Measurements from ENCODE around the gene RNU6-9.
A peak's percentile ranks its signal among the peaks of the same experiment; 100 is the strongest.
"Not testable (repeated sequence)": the region's sequence is repeated elsewhere in the genome, so short reads cannot be mapped to it uniquely, and the experiment has no call there.

The RNU6-9 gene

DNA sequence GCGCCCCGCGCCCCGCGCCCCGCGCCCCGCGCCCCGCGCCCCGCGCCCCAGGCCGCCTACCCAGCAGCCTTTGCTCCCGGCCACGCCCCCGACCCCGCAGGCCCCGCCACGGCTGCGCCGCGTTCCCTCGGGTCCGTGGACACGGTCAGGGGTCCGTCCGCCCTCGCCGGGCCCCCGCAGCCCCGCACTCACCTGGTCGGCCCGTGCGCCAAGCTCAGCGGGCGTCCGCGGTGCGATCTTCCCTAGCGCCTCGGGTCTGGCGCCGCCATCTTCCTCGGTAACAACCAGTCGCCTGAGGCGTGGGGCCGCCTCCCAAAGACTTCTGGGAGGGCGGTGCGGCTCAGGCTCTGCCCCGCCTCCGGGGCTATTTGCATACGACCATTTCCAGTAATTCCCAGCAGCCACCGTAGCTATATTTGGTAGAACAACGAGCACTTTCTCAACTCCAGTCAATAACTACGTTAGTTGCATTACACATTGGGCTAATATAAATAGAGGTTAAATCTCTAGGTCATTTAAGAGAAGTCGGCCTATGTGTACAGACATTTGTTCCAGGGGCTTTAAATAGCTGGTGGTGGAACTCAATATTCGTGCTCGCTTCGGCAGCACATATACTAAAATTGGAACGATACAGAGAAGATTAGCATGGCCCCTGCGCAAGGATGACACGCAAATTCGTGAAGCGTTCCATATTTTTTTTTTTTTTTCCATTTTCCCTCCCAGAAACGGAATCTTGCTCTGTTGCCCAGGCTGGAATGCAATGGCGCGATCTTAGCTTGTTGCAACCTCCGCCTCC is at the start of gene RNU6-9, which contains the start of gene MED16:
RNU6-9 (plus strand) TSS at position 591 of the 796 bp plus-strand sequence.
MED16 (minus strand) TSS at position 294 of the 796 bp plus-strand sequence. CDS start 2,056 bp downstream, outside the sequence.
- DNase-seq, result peak; percentile 11 to 96 (median 84)

DNA sequence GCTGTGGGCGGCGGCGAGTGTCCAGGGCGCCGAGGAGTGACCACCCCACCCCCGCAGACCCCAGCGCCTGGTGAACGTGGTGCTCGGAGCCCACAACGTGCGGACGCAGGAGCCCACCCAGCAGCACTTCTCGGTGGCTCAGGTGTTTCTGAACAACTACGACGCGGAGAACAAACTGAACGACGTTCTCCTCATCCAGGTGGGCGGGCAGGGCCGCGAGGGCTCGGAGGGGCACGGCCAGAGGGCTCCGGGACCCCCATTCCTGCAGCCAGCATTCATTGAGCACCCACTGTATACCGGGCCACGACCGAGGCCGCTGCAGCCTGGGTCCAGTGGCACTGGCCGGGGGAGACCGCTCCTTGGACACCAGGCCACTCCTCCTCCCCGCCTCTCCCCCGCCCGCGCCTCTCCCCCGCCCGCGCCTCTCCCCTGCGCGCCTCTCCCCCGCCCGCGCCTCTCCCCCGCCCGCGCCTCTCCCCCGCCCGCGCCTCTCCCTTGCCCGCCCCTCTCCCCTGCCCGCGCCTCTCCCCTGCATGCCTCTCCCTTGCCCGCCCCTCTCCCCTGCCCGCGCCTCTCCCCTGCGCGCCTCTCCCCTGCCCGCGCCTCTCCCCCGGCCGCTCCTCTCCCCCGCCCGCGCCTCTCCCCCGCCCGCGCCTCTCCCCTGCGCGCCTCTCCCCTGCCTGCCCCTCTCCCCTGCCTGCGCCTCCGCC is 49.3 kb upstream of the RNU6-9 start:
- DNase-seq, result no peak

DNA sequence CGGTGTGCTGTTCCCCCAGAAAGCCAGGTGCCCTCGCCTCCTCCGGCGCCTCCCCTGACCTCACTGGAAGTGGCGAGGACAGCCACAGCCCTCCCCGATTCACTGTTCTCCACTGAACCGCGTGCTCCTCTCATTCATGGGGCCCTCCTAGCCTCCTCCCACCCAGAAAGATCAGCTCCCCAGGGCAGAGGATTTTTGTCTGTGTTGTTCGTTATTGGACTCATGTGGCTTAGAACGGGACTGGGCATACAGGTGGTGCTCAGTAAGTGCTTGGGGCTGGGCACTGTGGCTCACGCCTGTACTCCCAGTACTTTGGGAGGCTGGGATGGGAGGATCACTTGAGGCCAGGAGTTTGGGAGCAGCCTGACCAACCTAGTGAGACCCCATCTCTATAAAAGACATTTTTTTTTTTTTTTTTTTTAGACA is 48.7 kb upstream of the RNU6-9 start:
- no peak for DNase-seq

DNA sequence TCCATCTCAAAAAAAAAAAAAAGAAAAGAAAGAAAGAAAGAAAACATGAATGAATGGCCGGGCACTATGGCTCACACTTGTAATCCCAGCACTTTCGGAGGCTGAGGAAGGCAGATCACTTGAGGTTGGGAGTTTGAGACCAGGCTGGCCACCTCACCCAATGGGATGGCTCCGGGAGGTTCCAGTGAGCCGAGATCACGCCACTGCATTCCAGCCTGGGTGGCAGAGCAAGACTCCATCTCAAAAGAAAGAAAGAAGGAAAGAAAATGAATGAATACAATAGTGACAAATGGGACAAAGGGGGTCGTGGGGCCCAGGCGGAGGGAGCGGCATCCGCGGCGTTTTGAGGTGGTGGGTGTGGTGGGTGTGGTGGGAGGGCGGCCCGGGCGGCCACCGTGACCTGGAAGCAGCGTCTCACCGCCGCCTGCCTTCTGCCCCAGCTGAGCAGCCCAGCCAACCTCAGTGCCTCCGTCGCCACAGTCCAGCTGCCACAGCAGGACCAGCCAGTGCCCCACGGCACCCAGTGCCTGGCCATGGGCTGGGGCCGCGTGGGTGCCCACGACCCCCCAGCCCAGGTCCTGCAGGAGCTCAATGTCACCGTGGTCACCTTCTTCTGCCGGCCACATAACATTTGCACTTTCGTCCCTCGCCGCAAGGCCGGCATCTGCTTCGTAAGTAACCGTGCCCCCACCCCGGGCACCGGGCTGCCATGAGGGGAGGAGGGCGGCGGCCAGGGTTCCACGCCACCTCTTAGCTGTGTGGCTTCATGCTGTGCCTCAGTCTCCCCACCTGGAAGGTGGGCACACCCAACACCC is 47.4 kb upstream of the RNU6-9 start:
- no peak for DNase-seq

DNA sequence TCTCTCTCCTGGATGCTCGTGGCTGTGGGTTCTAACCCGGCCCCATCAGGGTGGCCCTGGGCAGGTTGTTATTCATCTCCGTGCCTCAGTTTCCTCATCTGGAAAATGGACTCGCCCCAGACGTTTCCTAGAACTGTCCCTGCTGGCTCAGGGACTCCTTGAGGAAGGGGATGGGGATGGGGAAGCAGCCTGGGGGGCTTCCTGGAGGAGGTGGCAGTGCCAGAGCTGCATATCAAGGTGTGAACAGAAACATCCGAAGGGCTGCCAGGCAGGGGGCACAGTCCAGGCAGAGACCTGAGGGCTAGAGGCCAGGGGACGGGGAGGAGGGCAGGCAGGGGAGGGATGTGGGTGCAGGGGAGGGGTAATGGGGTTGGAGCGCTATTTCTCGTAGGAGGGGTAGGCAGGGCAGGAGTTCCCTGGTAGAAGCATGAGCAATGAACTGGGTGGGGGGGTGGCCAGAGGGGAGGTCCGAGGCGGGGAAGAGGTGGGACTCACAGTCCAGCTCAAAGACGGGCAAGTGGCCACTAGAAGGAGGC is 44.8 kb upstream of the RNU6-9 start:
- no peak for DNase-seq

DNA sequence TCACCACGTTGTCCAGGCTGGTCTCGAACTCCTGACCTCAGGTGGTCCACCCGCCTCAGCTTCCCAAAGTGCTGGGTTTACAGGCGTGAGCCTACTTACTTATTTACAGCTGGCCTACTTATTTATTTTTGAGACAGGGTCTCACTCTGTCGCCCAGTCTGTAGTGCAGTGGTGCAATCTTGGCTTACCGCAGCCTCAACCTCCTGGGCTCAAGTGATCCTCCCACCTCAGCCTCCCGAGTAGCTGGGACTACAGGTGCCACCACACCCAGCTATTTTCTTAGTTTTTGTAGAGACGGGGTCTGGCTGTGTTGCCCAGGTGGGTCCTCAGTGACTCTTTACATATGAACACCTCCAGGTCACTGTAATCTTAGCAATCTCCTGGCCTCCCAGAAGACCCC is 44.1 kb upstream of the RNU6-9 start:
- not testable (repeated sequence) for DNase-seq

DNA sequence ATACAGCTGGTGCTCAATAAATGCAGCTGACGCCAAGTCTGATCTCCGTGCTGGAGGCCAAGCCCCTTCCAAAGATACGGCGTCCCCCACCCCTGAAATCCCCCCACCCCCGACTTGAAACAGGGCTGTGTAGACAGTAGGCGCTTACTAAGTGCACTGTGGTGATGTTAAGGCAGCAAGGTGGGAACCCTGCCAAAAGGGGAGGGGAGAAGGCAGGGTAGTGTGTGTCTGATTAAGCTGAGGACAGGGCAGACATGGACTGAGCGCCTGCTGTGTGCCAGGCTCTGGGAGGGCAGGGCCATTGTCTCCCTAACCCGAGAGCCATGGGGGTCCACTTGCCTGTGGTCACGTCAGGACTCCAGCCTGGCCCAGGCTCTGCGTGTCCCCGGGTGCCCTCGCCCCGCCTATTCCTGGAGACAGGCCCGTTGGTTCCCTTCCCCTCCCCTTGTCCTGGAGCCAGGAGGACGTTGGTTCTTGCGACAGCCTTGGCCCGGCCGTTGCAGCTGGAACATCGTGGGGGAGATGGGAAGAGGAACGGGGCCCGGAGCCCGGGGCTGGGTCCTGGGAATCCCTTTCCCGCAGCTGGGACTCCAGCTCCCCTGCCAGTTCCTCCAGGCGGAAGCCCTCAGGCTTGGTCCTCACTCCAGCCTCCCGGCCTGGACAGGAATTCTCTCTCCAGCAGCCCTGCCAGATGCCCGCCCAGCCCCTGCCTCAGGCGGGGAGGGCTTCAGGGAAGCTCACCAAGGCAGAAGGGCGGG is 42.9 kb upstream of the RNU6-9 start:
- peak in 25 of 58 donors; percentile 8 to 78 (median 25) for DNase-seq

DNA sequence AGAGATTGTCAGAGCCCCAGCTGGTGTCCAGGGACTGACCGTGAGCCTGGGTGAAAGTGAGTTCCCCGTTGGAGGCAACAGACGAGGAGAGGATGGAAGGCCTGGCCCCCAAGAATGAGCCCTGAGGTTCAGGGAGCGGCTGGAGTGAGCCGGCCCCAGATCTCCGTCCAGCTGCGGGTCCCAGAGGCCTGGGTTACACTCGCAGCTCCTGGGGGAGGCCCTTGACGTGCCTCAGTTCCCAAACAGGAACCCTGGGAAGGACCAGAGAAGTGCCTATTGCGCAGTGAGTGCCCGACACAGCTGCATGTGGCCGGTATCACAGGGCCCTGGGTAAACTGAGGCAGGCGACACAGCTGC is 42.3 kb upstream of the RNU6-9 start:
- no peak for DNase-seq

DNA sequence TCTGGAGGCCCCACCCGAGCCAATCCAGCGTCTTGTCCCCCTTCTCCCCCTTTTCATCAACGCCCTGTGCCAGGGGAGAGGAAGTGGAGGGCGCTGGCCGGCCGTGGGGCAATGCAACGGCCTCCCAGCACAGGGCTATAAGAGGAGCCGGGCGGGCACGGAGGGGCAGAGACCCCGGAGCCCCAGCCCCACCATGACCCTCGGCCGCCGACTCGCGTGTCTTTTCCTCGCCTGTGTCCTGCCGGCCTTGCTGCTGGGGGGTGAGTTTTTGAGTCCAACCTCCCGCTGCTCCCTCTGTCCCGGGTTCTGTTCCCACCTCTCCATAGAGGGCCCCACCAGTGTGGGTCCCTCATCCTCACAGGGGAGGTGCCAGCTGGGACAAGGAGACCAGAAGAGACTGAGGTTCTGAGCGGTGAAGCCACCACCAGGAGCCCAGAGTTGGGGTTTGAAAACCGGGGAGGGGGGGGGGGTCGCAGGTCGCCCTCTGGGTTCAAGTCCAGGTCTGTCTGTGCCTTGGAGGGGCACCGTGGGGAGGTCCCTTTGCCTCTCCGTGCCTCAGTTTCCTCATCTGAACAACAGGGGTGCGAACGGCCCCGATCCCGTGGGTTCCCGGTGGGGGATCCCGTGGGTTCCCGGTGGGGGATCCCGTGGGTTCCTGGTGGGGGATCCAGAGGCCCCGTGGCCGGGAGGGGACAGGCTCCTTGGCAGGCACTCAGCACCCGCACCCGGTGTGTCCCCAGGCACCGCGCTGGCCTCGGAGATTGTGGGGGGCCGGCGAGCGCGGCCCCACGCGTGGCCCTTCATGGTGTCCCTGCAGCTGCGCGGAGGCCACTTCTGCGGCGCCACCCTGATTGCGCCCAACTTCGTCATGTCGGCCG is 40.9 kb upstream of the RNU6-9 start, which contains the start of gene ELANE:
ELANE (plus strand) TSS at position 168 of the 878 bp plus-strand sequence; CDS start at position 194, 26 bp downstream.
- no peak for DNase-seq

DNA sequence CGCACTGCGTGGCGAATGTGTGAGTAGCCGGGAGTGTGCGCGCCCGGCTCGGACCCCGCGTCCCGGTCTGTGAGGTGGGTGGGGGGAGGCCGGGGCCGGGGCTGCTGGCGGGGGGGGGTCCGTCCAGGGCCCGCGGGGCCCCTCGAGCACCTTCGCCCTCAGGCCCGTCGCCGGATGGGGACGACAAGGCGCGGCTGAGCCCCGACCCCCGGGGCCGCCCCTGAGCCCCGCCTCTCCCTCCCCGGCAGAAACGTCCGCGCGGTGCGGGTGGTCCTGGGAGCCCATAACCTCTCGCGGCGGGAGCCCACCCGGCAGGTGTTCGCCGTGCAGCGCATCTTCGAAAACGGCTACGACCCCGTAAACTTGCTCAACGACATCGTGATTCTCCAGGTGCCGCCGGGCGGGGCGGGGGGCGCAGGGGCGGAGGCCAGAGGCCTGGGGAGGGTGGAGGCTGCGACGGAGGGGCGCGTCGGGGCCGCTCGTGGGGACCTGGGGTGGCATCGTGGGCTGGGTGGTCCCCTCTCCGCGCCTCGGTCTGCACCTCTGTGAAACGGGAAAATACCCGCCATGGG is 40.2 kb upstream of the RNU6-9 start:
- no peak for DNase-seq

DNA sequence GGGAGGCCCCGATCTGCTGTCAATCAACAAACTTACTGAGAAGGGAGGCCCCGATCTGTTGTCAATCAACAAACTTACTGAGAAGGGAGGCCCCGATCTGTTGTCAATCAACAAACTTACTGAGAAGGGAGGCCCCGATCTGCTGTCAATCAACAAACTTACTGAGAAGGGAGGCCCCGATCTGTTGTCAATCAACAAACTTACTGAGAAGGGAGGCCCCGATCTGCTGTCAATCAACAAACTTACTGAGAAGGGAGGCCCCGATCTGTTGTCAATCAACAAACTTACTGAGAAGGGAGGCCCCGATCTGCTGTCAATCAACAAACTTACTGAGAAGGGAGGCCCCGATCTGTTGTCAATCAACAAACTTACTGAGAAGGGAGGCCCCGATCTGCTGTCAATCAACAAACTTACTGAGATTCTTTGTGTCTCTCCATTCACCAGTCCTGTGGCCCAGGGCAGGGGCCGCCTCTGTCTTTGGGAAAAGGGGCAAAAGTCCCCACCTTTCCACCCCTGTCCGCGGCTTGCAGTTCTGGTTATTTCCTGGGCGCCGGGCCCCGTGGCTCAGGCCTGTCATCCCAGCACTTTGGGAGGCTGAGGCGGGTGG is 39.6 kb upstream of the RNU6-9 start:
- DNase-seq, result not testable (repeated sequence)

DNA sequence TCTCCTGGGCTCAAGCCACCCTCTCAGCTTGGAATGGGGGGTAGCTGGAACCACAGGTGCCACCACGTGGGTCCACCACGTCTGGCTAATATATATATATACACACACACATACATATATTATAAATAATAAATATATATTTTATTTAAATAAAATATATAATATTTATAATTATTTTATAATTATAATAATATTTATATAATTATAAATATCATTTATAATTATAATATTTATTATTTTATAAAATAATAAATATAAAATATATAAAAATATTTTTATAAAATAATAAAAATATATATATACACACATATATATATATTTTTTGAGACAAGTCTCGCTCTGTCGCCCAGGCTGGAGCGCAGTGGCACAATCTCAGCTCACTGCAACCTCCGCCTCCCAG is 38.7 kb upstream of the RNU6-9 start:
- no peak for DNase-seq

DNA sequence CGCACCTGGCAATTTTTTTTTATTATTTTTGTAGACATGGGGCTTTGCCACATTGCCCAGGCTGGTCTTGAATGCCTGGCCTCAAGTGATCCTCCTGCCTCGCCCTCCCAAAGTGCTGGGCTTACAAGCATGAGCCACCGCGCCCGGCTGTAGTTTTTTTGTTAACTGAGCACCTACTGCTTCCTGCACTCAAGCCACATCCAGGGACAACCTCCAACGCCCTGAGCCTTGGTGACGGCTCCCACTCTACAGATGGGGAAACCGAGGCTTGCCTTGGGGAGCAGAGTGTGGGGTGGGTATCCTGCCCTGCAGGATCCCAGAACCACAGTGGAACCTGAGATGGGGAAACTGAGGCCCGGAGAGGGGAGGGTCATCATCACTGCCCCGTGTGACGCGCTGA is 38.1 kb upstream of the RNU6-9 start:
- no peak for DNase-seq

DNA sequence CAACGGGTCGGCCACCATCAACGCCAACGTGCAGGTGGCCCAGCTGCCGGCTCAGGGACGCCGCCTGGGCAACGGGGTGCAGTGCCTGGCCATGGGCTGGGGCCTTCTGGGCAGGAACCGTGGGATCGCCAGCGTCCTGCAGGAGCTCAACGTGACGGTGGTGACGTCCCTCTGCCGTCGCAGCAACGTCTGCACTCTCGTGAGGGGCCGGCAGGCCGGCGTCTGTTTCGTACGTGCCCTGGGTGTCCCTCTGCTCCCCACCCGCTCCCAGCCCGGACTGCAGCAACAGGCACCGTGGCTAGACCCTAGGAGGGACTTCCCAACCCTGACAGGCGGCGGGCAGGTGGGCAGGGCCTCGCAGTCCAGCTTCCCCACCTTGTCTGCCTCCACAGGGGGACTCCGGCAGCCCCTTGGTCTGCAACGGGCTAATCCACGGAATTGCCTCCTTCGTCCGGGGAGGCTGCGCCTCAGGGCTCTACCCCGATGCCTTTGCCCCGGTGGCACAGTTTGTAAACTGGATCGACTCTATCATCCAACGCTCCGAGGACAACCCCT is 37.6 kb upstream of the RNU6-9 start:
- DNase-seq, result no peak

DNA sequence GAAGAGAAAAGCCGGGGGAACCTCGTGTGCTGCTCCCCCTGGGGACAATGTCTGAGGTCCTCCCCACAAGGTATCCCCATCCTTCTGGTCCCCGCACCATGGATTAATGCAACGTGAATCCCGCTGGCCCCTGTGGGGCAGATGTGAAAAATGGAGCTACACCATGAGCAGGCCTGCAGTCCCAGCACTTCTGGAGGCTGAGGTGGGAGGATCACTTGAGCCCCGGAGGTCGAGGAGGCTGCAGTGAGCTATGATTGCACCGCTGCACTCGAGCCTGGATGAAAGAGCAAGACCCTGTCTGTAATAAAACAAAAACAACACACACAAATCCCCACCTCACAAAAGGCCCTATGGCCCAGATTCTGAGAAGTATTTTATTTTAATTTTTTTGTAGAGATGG is 35.0 kb upstream of the RNU6-9 start:
- no peak for DNase-seq

DNA sequence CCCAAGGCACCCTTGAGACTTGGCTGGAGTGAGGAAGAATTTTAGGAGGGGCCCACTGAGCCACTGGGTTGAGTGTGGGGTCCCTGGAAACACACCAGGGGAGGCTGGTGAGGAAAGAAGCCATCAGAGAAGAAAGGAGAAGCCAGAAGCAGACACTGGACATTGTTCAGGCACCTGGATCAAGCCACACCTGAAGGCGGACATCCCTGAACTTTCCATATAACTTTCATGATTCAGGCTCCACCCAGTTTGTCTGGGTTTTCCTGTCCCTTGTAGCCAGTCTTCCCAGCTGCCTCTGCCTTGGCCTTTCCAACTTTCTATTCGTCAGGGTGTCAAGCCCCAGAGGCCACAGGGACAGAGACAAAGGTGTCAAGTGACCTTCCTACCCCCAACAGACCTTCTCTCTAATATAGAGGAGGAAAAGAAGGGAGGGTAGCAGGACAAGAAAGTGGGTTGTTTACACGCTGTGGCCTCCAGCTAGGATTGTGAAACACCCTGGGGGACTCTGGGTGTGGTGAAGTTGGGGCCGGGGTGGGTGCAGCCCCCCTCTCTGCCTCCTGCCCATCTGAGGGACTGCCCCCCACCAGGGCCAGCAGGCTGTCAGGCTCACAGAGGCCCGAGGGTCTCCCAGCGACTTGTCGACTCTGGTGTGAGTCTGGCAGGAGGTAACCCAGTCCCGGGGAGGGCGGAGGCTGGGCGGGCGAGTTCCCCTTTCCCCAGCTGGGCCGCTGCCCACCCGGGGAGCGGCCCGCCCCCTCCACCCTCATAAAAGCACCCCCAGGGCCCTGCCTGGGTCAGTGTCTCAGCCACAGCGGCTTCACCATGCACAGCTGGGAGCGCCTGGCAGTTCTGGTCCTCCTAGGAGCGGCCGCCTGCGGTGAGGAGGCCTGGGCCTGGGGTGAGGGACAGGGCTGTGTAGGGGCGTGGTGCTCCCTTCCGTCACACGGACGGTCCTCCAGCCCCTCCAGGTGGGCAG is 34.1 kb upstream of the RNU6-9 start, which contains the start of gene CFD:
CFD (plus strand) TSS at position 797 of the 976 bp plus-strand sequence; CDS start at position 823, 26 bp downstream.
- DNase-seq, result peak in 4 of 58 donors; percentile 19 to 24 (median 21)
